MG63 (cell line): ENCODE results near the gene PXMP2. TPM values are rescaled to one million over a fixed set of nuclear protein-coding genes. Genes with fewer than 3 reads are reported as not detected.

Source experiments
- DNase-seq: peaks from one replicate; pipeline ENCODE4 v3.0.0-alpha.2; 2020
- H3K27me3 ChIP-seq: fragments of 250-450 bp; sonication (Bioruptor Pico); 2 replicates; pipeline ENCODE4 v1.5.1; 2020; ENCODE audit warnings: mild to moderate bottlenecking, moderate library complexity
- H3K36me3 ChIP-seq: fragments of 250-450 bp; sonication (Bioruptor Pico); 2 replicates; pipeline ENCODE4 v1.5.1; 2020; ENCODE audit warnings: mild to moderate bottlenecking, moderate library complexity
- H3K4me3 ChIP-seq: fragments of 250-450 bp; sonication (Bioruptor Pico); 2 replicates; pipeline ENCODE4 v1.5.1; 2020; ENCODE audit warnings: mild to moderate bottlenecking, moderate library complexity
- H3K9me3 ChIP-seq: fragments of 250-450 bp; sonication (Bioruptor Pico); 2 replicates; pipeline ENCODE4 v1.5.1; 2020; ENCODE audit warnings: mild to moderate bottlenecking, moderate library complexity
- total RNA-seq: library from RNA; depleted of rRNA; stranded (reverse); fragments of >200 nt; shearing (Covaris generic); gene quantifications from 2 replicates; pipeline ENCODE4 v1.2.3, GENCODE V29; 2014; ENCODE audit warnings: low replicate concordance

Gene PXMP2
- total RNA-seq, 1 experiment from 2014 or later = 145 TPM

GRCh38 chr12:132710043-132710404 is 22.6 kb downstream of the PXMP2 start:
- Histone ChIP-seq H3K27me3 (no peaks in the 10 kb centered on the region), H3K4me3 (peak overlapping the region; percentile 97), H3K9me3 (no peaks in the 10 kb centered on the region), H3K36me3 (peaks cover 41% of the 10 kb centered on the region)
- DNase-seq = peak; percentile 45

- H3K27me3 ChIP-seq = no peaks in the 10 kb centered on the region
- DNase-seq = peak; percentile 87
- H3K4me3 ChIP-seq = peak within 1 kb of the TSS; percentile 97
- no peaks in the 10 kb centered on the region for H3K9me3 ChIP-seq
- H3K36me3 ChIP-seq = peaks cover 43% of the 10 kb centered on the region
Measured at GRCh38 chr12:132710405-132711079, 23.2 kb downstream of the PXMP2 start, which contains the start of gene PGAM5. Gene PGAM5 (plus strand): TSS chr12:132710842. CDS start chr12:132710877, 35 bp downstream.

GRCh38 chr12:132711080-132711843 is 23.9 kb downstream of the PXMP2 start:
- DNase-seq = peak; percentile 49
- H3K36me3 ChIP-seq = peaks cover 43% of the 10 kb centered on the region
- no peaks in the 10 kb centered on the region for H3K9me3 ChIP-seq
- H3K4me3 ChIP-seq = peak overlapping the region; percentile 97
- H3K27me3 ChIP-seq = no peaks in the 10 kb centered on the region

- DNase-seq = no peak
- peaks cover 58% of the 10 kb centered on the region for H3K36me3 ChIP-seq
- H3K9me3 ChIP-seq = no peaks in the 10 kb centered on the region
Measured at GRCh38 chr12:132713123-132713522, 25.7 kb downstream of the PXMP2 start.

GRCh38 chr12:132715874-132716273 is 28.5 kb downstream of the PXMP2 start:
- Histone ChIP-seq H3K36me3 (peaks cover 67% of the 10 kb centered on the region), H3K9me3 (no peaks in the 10 kb centered on the region), H3K4me3 (no peak overlapping the region), H3K27me3 (no peaks in the 10 kb centered on the region)
- no peak for DNase-seq

More at GRCh38 chr12:132713123-132713522, 25.7 kb downstream of the PXMP2 start:
- H3K4me3 ChIP-seq = no peak overlapping the region
- no peaks in the 10 kb centered on the region for H3K27me3 ChIP-seq

GRCh38 chr12:132716356-132716755 is 29.0 kb downstream of the PXMP2 start:
- H3K4me3 ChIP-seq = no peak overlapping the region
- peaks cover 72% of the 10 kb centered on the region for H3K36me3 ChIP-seq
- no peaks in the 10 kb centered on the region for H3K27me3 ChIP-seq
- H3K9me3 ChIP-seq = no peaks in the 10 kb centered on the region
- no peak for DNase-seq

GRCh38 chr12:132717011-132717410 is 29.6 kb downstream of the PXMP2 start:
- H3K27me3 ChIP-seq = no peaks in the 10 kb centered on the region
- no peak overlapping the region for H3K4me3 ChIP-seq
- DNase-seq = no peak
- no peaks in the 10 kb centered on the region for H3K9me3 ChIP-seq
- peaks cover 78% of the 10 kb centered on the region for H3K36me3 ChIP-seq

GRCh38 chr12:132717531-132718387 is 30.4 kb downstream of the PXMP2 start:
- no peaks in the 10 kb centered on the region for H3K9me3 ChIP-seq
- H3K27me3 ChIP-seq = no peaks in the 10 kb centered on the region
- no peak overlapping the region for H3K4me3 ChIP-seq
- DNase-seq = no peak
- H3K36me3 ChIP-seq = peaks cover 85% of the 10 kb centered on the region

GRCh38 chr12:132718644-132719043 is 31.3 kb downstream of the PXMP2 start:
- H3K9me3 ChIP-seq = no peaks in the 10 kb centered on the region

GRCh38 chr12:132719141-132719953 is 32.0 kb downstream of the PXMP2 start:
- Histone ChIP-seq H3K4me3 (no peak overlapping the region), H3K27me3 (no peaks in the 10 kb centered on the region), H3K9me3 (no peaks in the 10 kb centered on the region), H3K36me3 (peaks cover 85% of the 10 kb centered on the region)
- DNase-seq = no peak

More at GRCh38 chr12:132718644-132719043, 31.3 kb downstream of the PXMP2 start:
- DNase-seq = no peak
- Histone ChIP-seq H3K36me3 (peaks cover 85% of the 10 kb centered on the region), H3K4me3 (no peak overlapping the region), H3K27me3 (no peaks in the 10 kb centered on the region)

GRCh38 chr12:132719954-132720324 is 32.6 kb downstream of the PXMP2 start:
- no peaks in the 10 kb centered on the region for H3K9me3 ChIP-seq
- no peaks in the 10 kb centered on the region for H3K27me3 ChIP-seq
- H3K4me3 ChIP-seq = no peak overlapping the region
- peaks cover 85% of the 10 kb centered on the region for H3K36me3 ChIP-seq
- DNase-seq = no peak

- Histone ChIP-seq H3K4me3 (no peak overlapping the region), H3K9me3 (no peaks in the 10 kb centered on the region), H3K36me3 (peaks cover 88% of the 10 kb centered on the region)
Measured at GRCh38 chr12:132720606-132721345, 33.4 kb downstream of the PXMP2 start.

GRCh38 chr12:132723015-132723763 is 35.8 kb downstream of the PXMP2 start:
- Histone ChIP-seq H3K9me3 (no peaks in the 10 kb centered on the region), H3K4me3 (no peak overlapping the region), H3K36me3 (peaks cover 90% of the 10 kb centered on the region), H3K27me3 (no peaks in the 10 kb centered on the region)
- DNase-seq = no peak

More at GRCh38 chr12:132720606-132721345, 33.4 kb downstream of the PXMP2 start:
- DNase-seq = no peak
- no peaks in the 10 kb centered on the region for H3K27me3 ChIP-seq

GRCh38 chr12:132723764-132724140 is 36.4 kb downstream of the PXMP2 start:
- Histone ChIP-seq H3K9me3 (no peaks in the 10 kb centered on the region), H3K27me3 (no peaks in the 10 kb centered on the region), H3K36me3 (peaks cover 93% of the 10 kb centered on the region), H3K4me3 (no peak overlapping the region)
- no peak for DNase-seq
